PC-3 (cell line): ENCODE data around the gene GYPC.

Source experiments
- EZH2 ChIP-seq: fragments of 300-600 bp; sonication (generic); IDR thresholded peaks from one replicate; pipeline ENCODE4 v1.6.1; 2017; ENCODE audit warnings: antibody characterized with exemption, mild to moderate bottlenecking, low read length; ENCODE audit not compliant: unreplicated experiment
- TF ChIP-seq, protein P1 (sequence below): fragments of 300-600 bp; sonication (generic); conservative IDR thresholded peaks from 2 replicates; pipeline ENCODE4 v1.5.1; 2017; ENCODE audit warnings: antibody characterized with exemption, low read depth, mild to moderate bottlenecking, low read length

DNA sequence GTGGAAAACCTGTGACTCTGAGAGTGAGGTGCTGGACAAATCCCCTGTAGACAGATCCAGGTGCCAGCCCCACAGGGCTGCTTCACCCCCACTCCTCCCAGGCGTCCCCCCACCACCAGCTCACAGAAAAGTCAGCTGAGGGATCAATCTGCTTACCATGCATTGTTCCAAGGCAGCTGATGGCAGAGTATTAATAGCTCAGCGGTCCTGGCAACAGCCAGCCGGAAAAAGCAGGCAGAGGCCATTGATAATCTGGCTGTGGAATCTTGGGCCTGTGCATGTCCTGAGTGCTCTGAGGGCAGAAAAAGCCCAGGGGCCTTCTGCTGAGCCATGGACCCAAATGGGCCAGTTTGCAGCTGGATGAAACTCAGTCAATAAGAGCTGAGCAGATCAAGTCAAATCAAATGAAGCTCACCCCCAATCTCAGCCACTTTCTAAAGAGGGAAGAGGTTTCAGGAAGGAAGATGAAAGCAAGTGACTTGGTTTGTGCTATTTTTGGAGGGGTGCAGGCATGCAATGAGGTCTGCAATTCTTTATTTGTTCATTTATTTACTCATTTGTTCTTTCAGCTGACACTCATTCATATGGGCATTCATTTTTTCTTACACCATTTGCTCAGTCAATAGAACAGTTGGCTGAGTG, 63.4 kb downstream of the GYPC start:
- TF ChIP-seq, protein P1, sequence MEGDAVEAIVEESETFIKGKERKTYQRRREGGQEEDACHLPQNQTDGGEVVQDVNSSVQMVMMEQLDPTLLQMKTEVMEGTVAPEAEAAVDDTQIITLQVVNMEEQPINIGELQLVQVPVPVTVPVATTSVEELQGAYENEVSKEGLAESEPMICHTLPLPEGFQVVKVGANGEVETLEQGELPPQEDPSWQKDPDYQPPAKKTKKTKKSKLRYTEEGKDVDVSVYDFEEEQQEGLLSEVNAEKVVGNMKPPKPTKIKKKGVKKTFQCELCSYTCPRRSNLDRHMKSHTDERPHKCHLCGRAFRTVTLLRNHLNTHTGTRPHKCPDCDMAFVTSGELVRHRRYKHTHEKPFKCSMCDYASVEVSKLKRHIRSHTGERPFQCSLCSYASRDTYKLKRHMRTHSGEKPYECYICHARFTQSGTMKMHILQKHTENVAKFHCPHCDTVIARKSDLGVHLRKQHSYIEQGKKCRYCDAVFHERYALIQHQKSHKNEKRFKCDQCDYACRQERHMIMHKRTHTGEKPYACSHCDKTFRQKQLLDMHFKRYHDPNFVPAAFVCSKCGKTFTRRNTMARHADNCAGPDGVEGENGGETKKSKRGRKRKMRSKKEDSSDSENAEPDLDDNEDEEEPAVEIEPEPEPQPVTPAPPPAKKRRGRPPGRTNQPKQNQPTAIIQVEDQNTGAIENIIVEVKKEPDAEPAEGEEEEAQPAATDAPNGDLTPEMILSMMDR: no peak
- no peak for TF ChIP-seq EZH2
